GM06990 (cell line): ENCODE data around the gene S100Z.

Experiments
- DNase-seq: peaks from one replicate; pipeline ENCODE4 v3.0.0-alpha.2; 2011; ENCODE audit not compliant: insufficient read length; ENCODE audit errors: extremely low read depth
- H3K27me3 ChIP-seq: replicated peaks from 2 replicates; pipeline ENCODE4 v1.6.0; 2011; ENCODE audit warnings: low read length; ENCODE audit not compliant: control insufficient read depth, insufficient read depth
- H3K36me3 ChIP-seq: 2 replicates; pipeline ENCODE4 v1.5.1; 2011; ENCODE audit warnings: low read length; ENCODE audit not compliant: control insufficient read depth, insufficient read depth
- H3K4me3 ChIP-seq: replicated peaks from 2 replicates; pipeline ENCODE4 v1.5.1; 2011; ENCODE audit warnings: low read depth, mild to moderate bottlenecking, control low read depth, low read length
- TF ChIP-seq, protein P1 (sequence below): IDR thresholded peaks from 2 replicates; pipeline ENCODE4 v1.5.1; 2011; ENCODE audit warnings: low read length, control low read depth, mild to moderate bottlenecking, inconsistent platforms; ENCODE audit not compliant: insufficient read depth, poor library complexity, severe bottlenecking

S100Z gene

DNA sequence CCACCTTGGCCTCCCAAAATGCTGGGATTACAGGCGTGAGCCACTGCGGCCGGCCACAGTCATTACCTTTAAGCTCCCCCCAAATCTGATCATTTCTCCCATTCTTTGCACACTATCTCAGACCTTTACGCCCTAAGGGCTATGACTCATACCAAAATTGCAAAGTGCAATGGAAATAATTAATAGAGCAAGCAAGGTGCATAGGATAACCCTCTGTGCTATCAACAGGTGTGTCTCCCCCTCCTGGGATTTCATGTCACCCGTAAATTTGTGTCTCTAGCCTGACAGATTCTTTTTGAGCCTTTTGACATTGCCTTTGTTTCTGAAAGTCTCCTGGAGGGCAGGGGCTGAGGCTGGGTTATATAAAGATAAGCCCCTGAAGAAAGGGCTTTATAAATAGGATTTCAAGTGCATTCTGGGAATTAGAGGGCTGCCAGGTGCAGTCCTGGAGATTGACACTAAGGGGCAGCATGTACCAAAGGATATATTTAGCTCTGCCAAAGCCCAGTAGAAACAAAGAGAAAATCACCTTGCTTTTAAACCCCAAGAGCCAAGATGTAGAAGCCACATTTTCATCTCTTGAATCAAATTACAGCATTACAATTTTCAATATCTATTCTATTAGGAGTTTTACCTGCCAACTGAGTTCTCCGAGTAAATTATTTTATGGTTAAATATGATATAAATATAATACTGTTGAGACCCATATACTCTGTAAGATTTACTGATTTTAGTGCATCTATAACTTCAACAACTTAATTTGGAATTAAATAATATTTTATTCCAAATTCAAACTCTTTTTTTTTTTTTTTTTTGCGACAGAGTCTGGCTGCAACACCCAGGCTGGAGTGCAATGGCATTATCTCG lies 18.2 kb downstream of the S100Z start:
- Histone ChIP-seq H3K4me3 (no peak overlapping the region), H3K27me3 (no peaks in the 10 kb centered on the region), H3K36me3 (no peaks in the 10 kb centered on the region)
- peak; percentile 8 for DNase-seq
- TF ChIP-seq, protein P1, sequence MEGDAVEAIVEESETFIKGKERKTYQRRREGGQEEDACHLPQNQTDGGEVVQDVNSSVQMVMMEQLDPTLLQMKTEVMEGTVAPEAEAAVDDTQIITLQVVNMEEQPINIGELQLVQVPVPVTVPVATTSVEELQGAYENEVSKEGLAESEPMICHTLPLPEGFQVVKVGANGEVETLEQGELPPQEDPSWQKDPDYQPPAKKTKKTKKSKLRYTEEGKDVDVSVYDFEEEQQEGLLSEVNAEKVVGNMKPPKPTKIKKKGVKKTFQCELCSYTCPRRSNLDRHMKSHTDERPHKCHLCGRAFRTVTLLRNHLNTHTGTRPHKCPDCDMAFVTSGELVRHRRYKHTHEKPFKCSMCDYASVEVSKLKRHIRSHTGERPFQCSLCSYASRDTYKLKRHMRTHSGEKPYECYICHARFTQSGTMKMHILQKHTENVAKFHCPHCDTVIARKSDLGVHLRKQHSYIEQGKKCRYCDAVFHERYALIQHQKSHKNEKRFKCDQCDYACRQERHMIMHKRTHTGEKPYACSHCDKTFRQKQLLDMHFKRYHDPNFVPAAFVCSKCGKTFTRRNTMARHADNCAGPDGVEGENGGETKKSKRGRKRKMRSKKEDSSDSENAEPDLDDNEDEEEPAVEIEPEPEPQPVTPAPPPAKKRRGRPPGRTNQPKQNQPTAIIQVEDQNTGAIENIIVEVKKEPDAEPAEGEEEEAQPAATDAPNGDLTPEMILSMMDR = peak; percentile 82

DNA sequence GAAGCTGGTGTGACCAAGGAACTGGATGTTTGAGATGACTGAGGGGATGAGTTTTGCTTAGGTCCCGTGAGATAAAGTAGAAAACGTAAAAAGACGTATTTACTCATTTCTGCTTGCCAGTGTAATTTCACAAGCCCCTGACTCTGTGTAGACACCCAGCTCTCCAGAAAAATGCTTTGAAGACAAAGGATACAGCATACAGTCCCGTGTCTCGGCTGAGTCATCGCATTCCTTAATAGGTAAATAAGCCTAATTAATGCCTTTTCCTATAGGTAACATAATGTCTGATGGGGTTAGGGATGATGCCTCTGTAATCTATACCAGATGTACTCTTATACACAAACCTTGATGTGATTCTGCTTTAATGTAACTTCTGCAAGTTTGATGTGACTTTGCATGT lies 20.2 kb downstream of the S100Z start:
- TF ChIP-seq, protein P1 = no peak
- Histone ChIP-seq H3K36me3 (no peaks in the 10 kb centered on the region), H3K4me3 (no peak overlapping the region), H3K27me3 (no peaks in the 10 kb centered on the region)
- no peak for DNase-seq

DNA sequence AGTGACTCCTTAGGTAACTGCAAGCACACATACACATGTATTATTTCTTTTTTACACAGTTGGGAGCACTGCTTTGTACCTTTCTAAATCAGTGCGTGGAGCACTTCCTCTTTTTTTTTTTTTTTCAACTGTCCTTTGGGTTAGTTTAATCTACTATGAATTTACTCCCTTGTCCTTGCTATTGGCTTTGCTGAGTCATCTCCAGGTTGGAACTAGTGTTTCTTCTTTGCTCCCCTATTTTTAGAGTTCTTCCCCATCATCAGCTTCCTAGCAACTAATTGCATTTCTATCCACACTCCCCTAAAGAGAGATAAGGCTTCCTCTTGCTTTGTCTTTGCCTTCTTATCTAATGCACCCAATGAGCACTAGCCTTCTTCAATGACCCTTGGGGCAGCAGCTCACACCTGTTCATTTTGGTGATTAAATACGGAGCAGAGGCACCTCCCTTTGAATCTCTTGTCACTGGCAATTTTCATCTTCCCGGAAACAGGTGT lies 24.3 kb downstream of the S100Z start:
- Histone ChIP-seq H3K4me3 (peak overlapping the region; percentile 51), H3K27me3 (no peaks in the 10 kb centered on the region), H3K36me3 (no peaks in the 10 kb centered on the region)
- TF ChIP-seq, protein P1 = no peak
- DNase-seq = peak; percentile 39

DNA sequence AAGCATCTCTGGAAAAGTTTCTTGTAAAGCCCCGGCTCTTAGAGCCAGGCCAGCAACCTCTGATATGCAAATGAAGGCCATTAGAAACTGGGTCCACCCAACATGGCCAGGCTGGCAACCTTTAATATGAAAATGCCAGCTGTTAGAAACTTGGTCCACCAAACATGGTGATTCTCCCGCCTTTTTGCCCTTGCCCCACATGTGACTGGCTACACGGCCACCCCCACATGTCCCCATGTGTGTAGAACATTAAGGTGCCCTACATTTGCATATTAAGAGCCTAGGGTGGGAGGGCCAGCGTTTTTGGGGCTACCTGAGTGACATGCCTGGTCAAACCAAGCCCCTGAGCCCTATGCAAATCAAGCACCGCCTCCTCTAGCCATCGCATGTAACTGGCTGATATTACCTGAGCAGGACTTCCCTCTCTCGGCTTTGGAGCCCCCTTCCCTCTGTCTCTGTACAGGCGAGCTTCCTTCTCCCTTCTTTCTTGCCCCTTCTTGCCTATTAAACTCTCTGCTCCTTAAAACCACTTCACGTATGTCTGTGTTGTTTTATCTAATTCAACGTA lies 39.0 kb downstream of the S100Z start:
- H3K4me3 ChIP-seq = no peak overlapping the region
- TF ChIP-seq, protein P1 = no peak
- DNase-seq = no peak
- no peaks in the 10 kb centered on the region for H3K27me3 ChIP-seq
- H3K36me3 ChIP-seq = no peaks in the 10 kb centered on the region

DNA sequence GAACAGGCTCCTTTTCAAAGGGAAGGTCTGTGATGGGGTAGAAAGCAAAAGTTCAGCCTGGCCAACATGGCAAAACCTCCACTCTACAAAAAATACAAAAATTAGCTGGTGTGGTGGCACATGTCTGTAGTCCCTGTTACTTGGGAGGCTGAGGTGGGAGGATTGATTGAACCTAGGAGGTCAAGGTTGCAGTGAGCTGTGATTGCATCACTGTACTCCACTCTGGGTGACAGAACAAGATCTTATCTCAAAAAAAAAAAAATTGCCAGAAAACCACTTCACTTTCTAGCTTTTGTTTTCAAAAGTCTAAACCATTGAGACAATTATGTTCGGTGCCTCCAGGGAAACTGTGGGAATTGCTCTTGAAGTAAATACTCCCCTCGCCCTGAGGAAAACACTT lies 43.5 kb downstream of the S100Z start:
- TF ChIP-seq, protein P1 = no peak
- H3K4me3 ChIP-seq = no peak overlapping the region
- no peak for DNase-seq
- no peaks in the 10 kb centered on the region for H3K27me3 ChIP-seq
- no peaks in the 10 kb centered on the region for H3K36me3 ChIP-seq
